Bronchus fibroblast of lung (primary cell): ENCODE measurements around the gene MRPS2. TPM values are rescaled to one million over a fixed set of nuclear protein-coding genes. Genes with fewer than 3 reads are reported as not detected.

Source experiments
- total RNA-seq: library from RNA; depleted of rRNA; stranded (reverse); fragments of >200 nt; gene quantifications from 2 replicates; pipeline ENCODE4 v1.2.3, GENCODE V29; 2015

Gene MRPS2
- total RNA-seq, result 43.7 and 47.1 TPM in 2 replicates

GRCh38 chr9:135500525-135501260, at the start of gene MRPS2:
TSS of gene MRPS2 (plus strand) at chr9:135500682. CDS start at chr9:135500711, 29 bp downstream.

GRCh38 chr9:135479469-135480052, 20.9 kb upstream of the MRPS2 start, which contains the start of gene PPP1R26:
TSS of gene PPP1R26 (plus strand) at chr9:135479782. CDS start at chr9:135484511, 4,729 bp downstream.

GRCh38 chr9:135520916-135521607, 20.6 kb downstream of the MRPS2 start, which contains the start of gene LCN1:
TSS of gene LCN1 (plus strand) at chr9:135521440. CDS start at chr9:135521498, 58 bp downstream.

GRCh38 chr9:135545646-135546176, 45.2 kb downstream of the MRPS2 start, which contains the start of gene OBP2A:
TSS of gene OBP2A (plus strand) at chr9:135546126. CDS start at chr9:135546181, 55 bp downstream.

Other genes with a start within 250 kb of the MRPS2 start
- gene PPP1R26, start 20.9 kb upstream of the MRPS2 start, total RNA-seq, result 7.6 and 7.9 TPM in 2 replicates
- gene LCN1, start 20.8 kb downstream of the MRPS2 start, total RNA-seq, result not detected in 2 replicates
- not detected in 2 replicates for gene OBP2A, start 45.4 kb downstream of the MRPS2 start, total RNA-seq
- not detected in 2 replicates for gene PAEP, start 61.1 kb downstream of the MRPS2 start, total RNA-seq
- gene GLT6D1, start 138.9 kb downstream of the MRPS2 start, total RNA-seq, result not detected in 2 replicates
- gene LCN9, start 162.6 kb downstream of the MRPS2 start, total RNA-seq, result not detected in 2 replicates
- gene SOHLH1, start 198.8 kb downstream of the MRPS2 start, total RNA-seq, result not detected in 2 replicates
- not detected in 2 replicates for gene KCNT1, start 201.5 kb downstream of the MRPS2 start, total RNA-seq